NT2/D1 (cell line): ENCODE measurements around the gene TBC1D2B.

Source experiments
- DNase-seq: peaks from one replicate; pipeline ENCODE4 v3.0.0-alpha.2; 2011; ENCODE audit warnings: low read depth, low spot score
- H3K27me3 ChIP-seq: 2 replicates; pipeline ENCODE4 v1.6.0; 2011; ENCODE audit warnings: mild to moderate bottlenecking; ENCODE audit not compliant: insufficient read length, insufficient read depth
- H3K36me3 ChIP-seq: 2 replicates; pipeline ENCODE4 v1.6.1; 2011; ENCODE audit warnings: mild to moderate bottlenecking, low read length, mixed read lengths; ENCODE audit not compliant: insufficient read depth, insufficient read length
- H3K4me1 ChIP-seq: 2 replicates; pipeline ENCODE4 v1.5.1; 2011; ENCODE audit not compliant: insufficient read depth, insufficient read length
- H3K4me3 ChIP-seq: 2 replicates; pipeline ENCODE4 v1.5.1; 2011; ENCODE audit warnings: low read depth; ENCODE audit not compliant: insufficient read length
- H3K9ac ChIP-seq: 2 replicates; pipeline ENCODE4 v1.6.0; 2011; ENCODE audit warnings: low read depth; ENCODE audit not compliant: insufficient read length
- H3K9me3 ChIP-seq: 2 replicates; pipeline ENCODE4 v1.5.1; 2011; ENCODE audit warnings: mild to moderate bottlenecking, low read length; ENCODE audit not compliant: insufficient read depth
- SUZ12 ChIP-seq: IDR thresholded peaks from 2 replicates; pipeline ENCODE4 v1.6.1; 2011; ENCODE audit not compliant: insufficient read length, insufficient read depth; ENCODE audit errors: extremely low read depth
- YY1 ChIP-seq: IDR thresholded peaks from 2 replicates; pipeline ENCODE4 v1.6.1; 2011; ENCODE audit not compliant: insufficient read length, insufficient read depth
- ZNF274 ChIP-seq: IDR thresholded peaks from 2 replicates; pipeline ENCODE4 v1.6.1; 2011; ENCODE audit warnings: mild to moderate bottlenecking, low read depth, low read length

TBC1D2B gene

DNA sequence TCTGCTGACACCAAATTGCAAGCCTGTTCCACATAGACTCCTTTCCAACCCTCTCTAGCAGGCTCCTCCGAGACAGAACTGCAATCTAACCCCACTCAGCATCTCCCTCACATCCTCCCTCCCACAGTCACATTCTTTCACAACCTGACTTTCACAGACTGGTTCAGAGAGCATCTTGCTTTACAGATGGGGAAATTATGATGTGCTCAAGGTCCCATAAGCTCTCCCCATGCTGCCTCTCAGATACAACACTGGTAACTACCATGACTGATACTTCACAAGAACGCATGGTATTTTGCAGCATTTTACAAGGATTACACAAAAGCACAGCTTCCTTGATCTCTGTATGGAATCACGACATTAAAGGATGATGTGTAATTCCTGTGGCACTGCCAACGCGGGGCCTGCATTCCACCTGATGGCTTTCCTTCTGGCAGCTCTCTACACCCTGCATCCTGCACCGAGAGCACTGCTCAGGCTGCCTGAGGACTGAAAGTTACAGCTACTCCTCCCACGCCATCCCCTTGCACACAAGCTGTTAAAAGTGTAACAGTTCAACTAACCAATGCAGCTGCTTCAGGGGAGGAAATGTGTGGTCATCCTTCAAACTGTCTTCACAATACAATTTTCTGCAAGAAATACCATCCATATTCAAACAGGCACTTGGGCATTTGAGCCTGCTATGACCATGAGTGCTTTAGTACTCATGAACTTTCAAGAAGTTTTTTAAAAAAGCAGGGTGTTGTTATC, 27.6 kb downstream of the TBC1D2B start:
- Histone ChIP-seq H3K4me3 (no peak overlapping the region), H3K9ac (no peak overlapping the region), H3K4me1 (peaks cover 5% of the 10 kb centered on the region), H3K9me3 (no peaks in the 10 kb centered on the region), H3K27me3 (no peaks in the 10 kb centered on the region), H3K36me3 (peaks cover 15% of the 10 kb centered on the region)
- TF ChIP-seq ZNF274: no peak
- no peak for TF ChIP-seq YY1
- TF ChIP-seq SUZ12: no peak
- DNase-seq: no peak

- TF ChIP-seq ZNF274: no peak
- no peak for TF ChIP-seq SUZ12
- no peak for TF ChIP-seq YY1
- Histone ChIP-seq H3K9me3 (no peaks in the 10 kb centered on the region), H3K9ac (no peak overlapping the region), H3K36me3 (peaks cover 20% of the 10 kb centered on the region), H3K27me3 (no peaks in the 10 kb centered on the region), H3K4me1 (peaks cover 5% of the 10 kb centered on the region), H3K4me3 (no peak overlapping the region)
- DNase-seq: no peak
Observed at GRCh38 chr15:78048628-78048920, 28.9 kb downstream of the TBC1D2B start.

DNA sequence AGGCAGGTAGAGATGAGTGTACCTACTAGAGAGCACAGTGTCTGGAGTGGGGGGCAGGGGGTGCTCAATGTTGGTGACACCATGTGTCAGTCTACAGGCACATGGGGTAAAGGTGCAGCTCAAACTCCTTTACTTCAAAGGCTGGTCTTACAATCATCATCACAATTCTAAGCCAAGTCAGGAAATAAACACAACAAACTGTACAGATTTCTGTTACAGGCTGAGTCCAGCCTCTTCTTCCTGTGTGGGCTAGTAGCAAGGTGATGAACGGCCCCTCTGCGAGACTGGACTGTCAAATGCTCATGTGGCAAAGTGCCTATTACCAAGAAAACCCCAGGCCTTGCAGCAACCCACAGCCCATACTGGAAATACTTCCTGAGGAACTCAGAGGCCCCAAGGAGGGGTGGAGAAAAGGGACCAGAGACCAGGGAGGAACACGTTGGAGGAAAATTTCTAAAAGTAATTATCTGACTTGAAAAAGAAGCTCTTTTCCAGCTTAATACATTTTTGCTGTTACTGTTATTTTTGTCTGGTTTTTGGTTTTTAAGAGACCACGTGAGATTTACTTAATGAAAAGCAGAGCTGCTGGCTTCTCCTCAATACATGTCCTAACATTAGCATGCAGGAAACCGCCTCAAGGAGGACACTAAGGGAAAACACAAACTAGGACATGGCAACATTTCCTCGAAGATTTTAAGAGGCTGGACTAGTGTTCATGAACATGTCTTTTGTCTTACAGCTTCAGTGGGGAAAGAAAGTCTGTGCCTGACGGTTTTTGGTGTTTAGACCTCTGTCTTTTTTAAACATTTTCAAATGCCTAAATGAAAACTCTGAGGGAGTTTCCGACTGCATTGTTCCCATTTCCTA, 29.5 kb downstream of the TBC1D2B start:
- peaks cover 5% of the 10 kb centered on the region for H3K4me1 ChIP-seq
- H3K4me3 ChIP-seq: no peak overlapping the region
- no peak overlapping the region for H3K9ac ChIP-seq
- H3K27me3 ChIP-seq: no peaks in the 10 kb centered on the region
- DNase-seq: no peak
- TF ChIP-seq ZNF274 (no peak), YY1 (no peak), SUZ12 (no peak)
- H3K9me3 ChIP-seq: no peaks in the 10 kb centered on the region
- peaks cover 20% of the 10 kb centered on the region for H3K36me3 ChIP-seq

DNA sequence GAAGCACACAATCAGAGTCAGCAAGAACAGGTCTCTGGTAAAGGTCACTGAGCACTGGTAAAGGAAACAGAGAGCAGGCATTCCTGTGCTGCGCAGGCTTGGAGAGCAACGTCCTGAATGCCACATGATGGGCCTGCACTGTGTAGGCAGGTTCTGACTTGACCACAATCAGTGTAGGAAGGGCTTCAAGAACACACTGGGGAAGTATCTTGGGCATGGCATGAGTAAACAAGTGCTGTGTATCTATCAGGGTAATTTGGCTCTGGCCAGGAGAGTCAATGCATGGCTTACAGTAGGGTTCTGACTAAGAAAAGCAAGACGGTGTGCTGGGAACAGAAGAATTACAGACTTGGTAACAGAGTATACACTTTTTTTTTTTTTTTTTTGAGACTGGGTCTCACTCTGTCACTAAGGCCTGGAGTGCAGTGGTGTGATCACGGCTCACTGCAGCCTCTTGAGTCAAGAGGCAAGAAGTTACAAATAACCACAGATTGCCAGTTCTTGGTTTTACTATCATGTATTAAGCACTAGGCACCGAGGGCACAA, 30.6 kb downstream of the TBC1D2B start:
- Histone ChIP-seq H3K36me3 (peaks cover 26% of the 10 kb centered on the region), H3K4me1 (peaks cover under 1% of the 10 kb centered on the region)
- TF ChIP-seq ZNF274 (no peak), SUZ12 (no peak), YY1 (no peak)

GRCh38 chr15:78045189-78045588, 32.3 kb downstream of the TBC1D2B start:
- peaks cover 28% of the 10 kb centered on the region for H3K36me3 ChIP-seq
- no peaks in the 10 kb centered on the region for H3K9me3 ChIP-seq
- H3K4me1 ChIP-seq: no peaks in the 10 kb centered on the region
- no peak overlapping the region for H3K9ac ChIP-seq
- H3K27me3 ChIP-seq: no peaks in the 10 kb centered on the region
- no peak for DNase-seq
- no peak for TF ChIP-seq ZNF274
- no peak for TF ChIP-seq YY1
- no peak for TF ChIP-seq SUZ12
- no peak overlapping the region for H3K4me3 ChIP-seq

More for the DNA sequence above, 30.6 kb downstream of the TBC1D2B start:
- H3K4me3 ChIP-seq: no peak overlapping the region
- no peaks in the 10 kb centered on the region for H3K27me3 ChIP-seq
- no peaks in the 10 kb centered on the region for H3K9me3 ChIP-seq
- DNase-seq: no peak
- H3K9ac ChIP-seq: no peak overlapping the region

- no peak overlapping the region for H3K9ac ChIP-seq
- DNase-seq: no peak
- H3K36me3 ChIP-seq: peaks cover 33% of the 10 kb centered on the region
Observed at GRCh38 chr15:78044407-78045155, 32.9 kb downstream of the TBC1D2B start.

More at GRCh38 chr15:78044407-78045155, 32.9 kb downstream of the TBC1D2B start:
- Histone ChIP-seq H3K27me3 (no peaks in the 10 kb centered on the region), H3K4me1 (no peaks in the 10 kb centered on the region), H3K9me3 (no peaks in the 10 kb centered on the region), H3K4me3 (no peak overlapping the region)
- TF ChIP-seq YY1 (no peak), SUZ12 (no peak), ZNF274 (no peak)
